NCI-H2171 (cell line): Measurements from ENCODE around the gene SPON2.

Experiments
- DNase-seq: peaks from one replicate; lab custom pipeline; 2025; lab: John Stamatoyannopoulos, UW

SPON2 gene

GRCh38 chr4:1172971-1173757, 781 bp upstream of the SPON2 start:
- DNase-seq: no peak

DNA sequence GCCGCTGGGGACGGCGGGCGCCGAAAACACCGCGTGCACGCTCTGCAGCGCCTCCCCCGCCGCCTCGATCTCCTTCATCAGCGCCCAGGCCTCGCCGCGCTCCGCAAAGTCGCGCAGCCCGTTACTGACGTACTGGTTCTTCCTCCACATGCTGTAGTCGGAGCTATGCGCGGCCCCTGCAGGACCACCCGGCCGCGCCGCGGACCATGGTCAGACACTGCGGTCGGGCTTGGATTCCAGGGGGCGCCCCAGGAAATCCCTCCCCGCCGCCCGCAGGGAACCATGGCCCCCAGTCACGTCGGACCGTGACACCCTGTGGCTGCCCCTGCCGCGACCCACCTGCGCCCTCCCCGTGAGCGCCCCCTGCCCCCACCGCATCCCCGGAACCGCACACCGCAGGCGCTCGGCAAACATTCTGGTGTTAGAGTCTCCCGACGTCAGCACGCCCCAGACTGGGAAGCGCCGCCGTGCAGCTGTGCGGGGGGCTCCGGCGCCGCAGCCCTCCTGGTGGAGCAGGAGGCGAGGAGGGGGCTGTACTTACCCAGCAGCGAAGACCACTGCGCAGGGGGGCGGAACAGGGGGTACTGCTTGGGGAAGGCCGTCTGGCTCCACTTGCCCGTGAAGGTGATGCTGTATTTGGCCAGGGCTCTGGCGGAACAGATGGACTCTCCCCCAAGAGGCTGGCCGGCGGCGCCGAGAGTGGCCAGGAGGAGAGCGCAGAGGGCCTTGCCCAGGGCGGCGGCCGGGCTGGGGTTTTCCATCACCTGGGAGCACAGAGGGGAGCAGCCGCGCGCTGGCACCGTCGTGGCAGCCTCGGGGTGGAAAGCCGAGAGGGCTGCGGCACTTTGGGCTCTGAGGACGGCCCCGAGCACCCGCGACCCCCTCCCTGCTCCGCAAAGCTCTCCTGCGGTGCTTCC, 814 bp downstream of the SPON2 start:
- DNase-seq: no peak

DNA sequence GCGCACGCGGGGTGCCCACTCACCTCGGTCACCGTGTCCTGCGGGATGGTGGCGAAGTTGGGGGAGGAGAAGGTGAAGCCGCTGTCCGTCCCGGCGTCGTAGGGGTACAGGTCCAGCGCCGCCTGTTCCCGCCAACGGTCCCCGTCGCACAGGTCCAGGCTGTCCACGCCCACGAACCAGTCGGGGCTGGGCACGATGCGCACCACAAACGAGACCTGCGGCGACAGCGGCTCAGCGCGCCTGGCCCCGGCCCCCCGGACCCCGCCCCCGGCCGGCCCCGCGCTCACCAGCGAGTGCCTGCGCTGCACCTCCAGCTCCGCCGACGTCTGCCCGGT, 1.4 kb downstream of the SPON2 start:
- no peak for DNase-seq

DNA sequence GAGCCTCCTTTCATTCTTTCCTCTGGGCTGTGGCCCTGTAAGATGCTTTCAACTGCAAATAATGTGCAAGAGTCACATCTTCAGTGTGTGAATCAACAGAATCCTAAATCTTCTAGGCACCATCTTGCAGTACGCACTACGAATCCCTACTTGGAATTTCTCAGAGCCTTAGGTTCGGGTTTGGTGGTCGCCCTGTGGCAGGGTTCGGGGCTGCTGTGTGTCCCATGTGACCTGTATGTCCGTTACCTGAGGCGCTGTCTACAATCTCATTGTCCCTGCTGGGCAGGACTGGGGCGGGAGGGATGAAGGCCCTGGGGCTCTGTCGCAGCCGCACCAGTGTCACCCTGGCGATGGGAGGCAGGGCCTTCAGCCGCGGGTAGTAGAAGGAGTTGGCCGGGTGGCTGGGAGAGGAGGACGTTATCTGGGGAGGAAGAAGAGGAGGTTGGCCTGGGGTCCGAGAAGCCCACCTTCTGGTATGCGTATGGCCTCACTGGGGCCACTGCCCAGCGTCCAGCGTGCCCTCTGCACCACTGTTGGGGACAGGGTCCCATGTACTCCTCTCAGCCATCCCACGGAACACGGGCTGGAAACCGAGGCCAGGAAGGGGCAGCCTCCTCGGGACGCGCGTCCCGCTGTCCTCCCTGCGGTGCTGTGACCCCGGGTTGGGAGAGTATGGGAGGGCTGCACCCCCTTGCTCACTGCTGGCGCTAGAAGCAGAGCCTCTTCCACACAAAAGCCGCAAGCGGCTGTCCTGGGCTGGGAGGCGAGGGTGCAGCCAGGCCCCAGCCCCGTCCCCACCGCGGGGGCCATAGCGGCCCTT, 2.0 kb downstream of the SPON2 start:
- DNase-seq: no peak

- DNase-seq: no peak
Measured at GRCh38 chr4:1169691-1170096, 2.7 kb downstream of the SPON2 start.

DNA sequence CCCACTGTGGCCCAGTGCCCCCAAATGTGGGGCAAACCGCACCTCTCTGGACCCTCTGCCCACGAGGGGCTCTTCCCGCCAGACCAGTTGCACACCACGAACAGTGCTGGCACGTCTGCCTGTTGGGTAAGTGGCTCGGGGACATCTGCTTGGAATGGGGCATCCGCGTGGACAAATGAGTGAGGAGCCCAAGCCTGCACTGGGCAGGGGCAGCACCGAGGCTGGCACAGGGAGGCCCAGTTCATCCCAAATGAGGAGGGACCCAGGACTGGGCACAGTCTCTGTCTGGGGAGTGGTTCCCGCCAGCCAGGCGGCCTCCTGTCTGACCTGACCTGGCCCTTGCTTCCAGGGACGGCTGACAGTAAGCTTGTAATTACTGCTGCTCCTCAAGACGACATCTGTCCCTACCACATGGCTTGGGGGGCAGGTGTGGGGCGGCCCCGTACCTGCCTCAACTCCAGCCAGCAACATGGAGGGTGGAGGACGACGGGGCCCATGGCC, 3.2 kb downstream of the SPON2 start:
- DNase-seq: no peak

DNA sequence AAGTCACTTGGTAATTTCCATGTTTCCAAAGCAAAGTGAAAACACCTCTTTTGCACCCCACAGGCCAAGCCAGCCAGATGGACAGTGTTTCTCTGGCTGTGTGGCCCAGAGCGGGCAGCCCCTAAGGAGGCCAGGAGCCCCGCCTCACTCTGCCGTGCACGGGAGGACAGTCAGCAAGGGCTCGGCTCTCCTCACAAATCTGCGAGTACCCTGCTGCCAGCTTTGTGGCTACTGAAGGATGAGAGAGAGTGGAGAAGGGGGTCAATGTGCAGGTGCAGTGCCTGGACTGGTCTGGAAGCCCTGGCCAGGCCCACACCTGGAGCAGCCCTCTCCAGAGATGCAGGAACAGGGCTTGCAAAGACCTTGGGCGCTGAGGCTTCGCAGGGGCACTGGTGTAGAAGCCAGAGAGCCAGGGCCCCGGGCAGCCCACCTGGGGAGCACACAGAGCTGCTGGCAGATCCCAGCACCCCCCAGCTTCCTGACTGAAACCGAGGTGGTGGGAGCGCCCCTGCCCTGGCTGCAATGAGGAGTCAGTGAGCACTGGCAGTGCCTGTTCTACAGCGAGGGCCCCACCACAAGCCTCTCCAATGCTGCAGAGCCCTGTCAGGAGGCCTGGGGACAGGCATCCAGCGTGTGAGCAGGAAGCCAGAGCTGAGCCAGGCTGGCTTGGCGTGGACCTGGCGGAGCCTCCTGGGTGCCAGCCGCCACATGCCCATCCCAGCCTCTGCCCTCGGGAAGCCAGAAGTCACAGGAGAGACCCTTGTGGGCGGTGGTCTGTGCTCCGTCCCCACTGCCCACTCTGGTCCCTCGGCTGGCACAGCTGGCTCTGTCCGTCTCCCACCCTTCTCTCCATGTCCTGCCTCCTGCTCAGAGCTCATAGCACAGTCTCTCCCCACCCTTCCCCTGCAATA, 3.9 kb downstream of the SPON2 start:
- DNase-seq: no peak

DNA sequence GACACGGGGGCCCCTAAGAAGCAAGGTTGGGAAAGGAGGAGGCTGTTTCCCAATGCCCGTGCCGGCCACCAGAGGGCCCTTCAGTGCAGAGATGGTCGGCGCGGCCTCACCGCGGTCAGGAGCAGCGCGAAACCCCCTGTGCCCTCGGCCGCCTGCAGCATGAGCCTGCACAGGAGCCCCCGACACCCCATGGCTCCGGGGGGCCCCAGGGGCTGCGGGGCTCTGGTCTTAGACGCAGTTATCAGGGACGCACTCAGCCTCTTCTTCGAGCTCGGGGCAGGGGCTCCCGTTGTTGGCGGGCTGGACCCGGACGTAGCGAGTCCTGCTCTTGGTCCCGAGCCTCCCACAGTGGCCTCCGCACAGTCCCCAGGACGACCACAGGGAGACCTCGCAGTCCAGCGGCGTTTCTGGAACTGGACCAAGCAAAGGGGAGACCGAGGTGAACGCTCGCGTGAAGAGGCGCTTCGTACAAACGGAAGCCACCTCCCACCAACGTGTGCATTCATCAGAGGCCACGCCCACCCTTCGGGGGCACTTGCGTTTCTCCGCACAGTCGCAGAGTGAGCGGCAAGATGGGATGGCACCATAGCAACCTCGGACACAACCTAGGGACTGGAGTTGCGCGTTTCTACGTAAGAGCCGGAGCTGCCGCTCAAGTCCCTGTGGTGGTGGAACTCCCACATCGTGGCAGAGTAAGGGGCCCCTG, 5.0 kb downstream of the SPON2 start:
- peak; percentile 82 for DNase-seq

DNA sequence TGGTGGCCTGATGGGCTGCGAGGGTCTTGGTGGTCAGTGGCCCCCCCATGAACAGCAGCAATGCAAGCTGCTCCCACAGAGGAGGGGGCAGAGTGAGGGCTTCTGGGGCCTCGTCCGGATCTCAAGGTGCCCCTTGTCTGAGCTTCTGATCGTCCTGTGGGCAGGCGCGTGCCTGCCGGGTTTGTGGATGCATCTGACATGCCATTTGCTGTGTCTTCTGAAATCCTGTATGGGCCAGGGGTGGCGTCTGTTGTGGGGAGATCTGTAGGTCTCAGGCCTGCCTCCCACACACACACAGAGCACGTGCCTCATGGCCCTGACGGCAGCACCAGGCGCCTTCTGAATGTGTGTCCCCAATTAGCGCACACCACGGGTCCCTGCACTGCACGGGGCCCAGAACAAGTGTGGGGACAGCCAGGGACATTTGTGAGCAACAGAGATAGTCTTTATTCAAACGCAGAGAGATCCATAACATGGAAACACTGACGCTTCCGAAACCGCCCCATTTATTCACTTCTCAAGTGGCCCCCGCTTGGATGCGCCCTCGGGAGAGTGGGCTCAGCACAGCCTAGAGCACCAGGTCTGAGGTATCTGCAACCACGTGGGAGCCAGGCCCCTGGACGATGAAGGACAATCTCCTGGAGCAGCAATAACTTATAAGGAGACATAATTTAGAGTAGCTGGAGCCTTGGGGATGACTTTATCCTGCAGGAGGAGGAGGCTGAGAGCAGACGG, 5.7 kb downstream of the SPON2 start:
- no peak for DNase-seq

DNA sequence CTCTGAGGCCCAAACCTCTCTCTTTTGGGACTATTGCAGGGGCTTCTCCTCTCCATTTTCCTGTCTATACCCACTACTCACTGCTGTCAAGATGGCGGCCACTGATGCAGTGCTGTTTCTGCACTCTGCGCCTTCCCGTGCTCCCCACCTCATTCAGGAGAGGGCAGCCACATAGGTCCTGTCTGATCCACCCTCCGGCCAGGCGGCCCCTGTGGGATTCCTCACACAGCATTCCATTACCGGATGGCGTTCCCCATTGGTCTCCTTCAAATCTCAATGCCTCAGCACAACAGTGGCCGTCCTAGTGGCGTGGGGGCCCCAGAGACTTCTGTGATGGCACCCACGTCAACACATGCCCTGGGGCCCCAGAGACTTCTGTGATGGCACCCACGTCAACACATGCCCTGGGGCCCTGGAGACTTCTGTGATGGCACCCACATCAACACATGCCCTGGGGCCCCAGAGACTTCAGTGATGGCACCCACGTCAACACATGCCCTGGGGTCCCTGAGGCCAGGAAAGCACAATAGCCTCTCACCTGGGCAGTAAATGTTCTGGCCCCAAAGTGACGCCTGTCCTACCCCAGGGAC, 7.3 kb downstream of the SPON2 start:
- no peak for DNase-seq

DNA sequence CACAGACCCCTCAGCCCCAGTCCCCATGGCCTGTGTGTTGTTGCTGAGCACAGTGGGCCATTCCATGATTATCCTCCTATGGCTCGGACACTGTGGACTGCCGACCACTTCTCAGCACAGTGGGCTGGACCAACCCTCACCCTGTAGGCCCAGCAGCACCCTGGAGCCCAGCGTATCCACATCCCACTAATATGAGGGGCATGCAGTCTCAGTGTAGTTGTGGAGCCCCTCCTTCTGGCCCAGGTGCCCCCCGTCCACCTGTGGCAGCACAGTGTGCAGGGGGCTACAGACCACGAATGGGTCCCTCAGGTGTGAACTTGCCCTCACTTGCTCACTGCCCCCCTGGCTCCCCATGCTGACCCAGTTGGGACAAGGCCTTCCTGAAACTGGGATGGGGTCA, 7.9 kb downstream of the SPON2 start:
- DNase-seq: no peak

GRCh38 chr4:1164040-1164439, 8.3 kb downstream of the SPON2 start:
- DNase-seq: no peak

GRCh38 chr4:1160351-1160750, 12.0 kb downstream of the SPON2 start:
- DNase-seq: no peak

- DNase-seq: no peak
Measured at GRCh38 chr4:1156069-1156468, 16.3 kb downstream of the SPON2 start.

DNA sequence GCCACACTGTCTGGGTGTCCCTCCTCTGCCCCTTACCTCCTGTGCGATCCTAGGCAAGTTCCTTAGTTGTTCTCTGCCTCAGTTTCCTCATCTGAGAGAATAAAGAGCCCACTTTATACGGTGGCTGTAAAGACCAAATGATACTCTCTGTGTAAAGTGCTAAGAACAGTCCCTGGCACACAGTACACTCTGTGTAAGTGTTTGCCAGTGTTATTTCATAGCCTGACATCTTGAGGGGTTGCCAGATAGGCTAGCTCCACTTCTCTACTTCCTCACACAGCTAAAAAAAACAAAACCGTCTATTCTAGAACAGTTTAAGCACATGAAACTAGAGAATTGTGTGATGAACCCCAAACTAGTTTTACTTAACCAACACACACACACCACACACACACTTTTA, 17.1 kb downstream of the SPON2 start:
- DNase-seq: no peak

- no peak for DNase-seq
Measured at GRCh38 chr4:1154523-1155182, 17.7 kb downstream of the SPON2 start.

GRCh38 chr4:1154126-1154522, 18.3 kb downstream of the SPON2 start:
- no peak for DNase-seq

DNA sequence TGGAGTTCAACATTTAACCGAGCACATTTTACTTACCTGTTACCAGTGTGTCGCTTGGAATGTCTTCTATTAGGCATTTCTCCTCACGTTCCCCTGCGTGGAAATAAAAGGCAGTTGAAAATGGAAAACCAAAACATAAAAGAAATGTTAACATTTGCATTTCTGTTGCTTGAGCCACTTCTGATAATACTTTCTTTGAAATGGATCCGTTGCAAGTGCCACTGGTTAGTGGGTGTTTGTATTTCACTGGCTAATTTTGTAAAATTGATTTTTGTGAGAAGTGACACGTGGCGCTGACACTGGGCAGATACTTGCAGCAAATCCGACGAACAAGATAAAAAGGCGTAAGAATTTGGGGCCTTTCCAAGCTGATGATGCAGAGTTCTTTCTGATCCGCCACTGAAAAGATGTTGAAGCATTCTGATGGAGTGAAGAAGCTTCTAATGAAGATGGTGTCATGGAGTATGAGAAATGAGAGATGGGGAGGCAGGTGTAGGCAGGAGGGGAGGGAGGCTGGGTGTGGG, 18.8 kb downstream of the SPON2 start:
- DNase-seq: no peak

GRCh38 chr4:1152290-1152689, 20.1 kb downstream of the SPON2 start:
- DNase-seq: no peak
